ENCODE data around the gene ZNF23.

The ZNF23 gene

DNA sequence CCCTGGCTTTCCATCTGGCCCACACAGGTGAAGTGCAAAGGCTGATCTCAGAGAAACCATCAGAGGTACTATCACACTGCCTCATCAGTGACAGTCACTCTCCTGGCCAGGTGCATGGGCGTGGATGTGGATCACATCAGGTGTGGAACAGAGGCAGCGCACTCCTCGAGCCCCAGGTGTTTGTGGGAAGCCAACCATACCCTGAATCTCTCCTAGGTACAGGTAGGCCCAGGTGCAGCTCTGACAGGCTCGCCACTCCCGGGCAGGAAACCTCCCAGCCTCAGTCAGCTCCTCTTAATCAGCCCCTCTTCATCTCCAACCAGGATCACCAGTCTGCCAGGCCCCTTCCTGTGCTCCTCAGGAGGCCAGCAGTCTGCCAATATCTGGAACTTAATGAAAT is 51.9 kb downstream of the ZNF23 start:
- Histone ChIP-seq H3K27me3 (ENCODE audit: insufficient read depth, poor library complexity, severe bottlenecking) (peaks cover 31% of the 10 kb centered on the region), H3K36me3 (ENCODE audit: low read depth) (no peaks in the 10 kb centered on the region), H3K4me3 (ENCODE audit: severe bottlenecking) (no peak overlapping the region), H3K4me1 (ENCODE audit: insufficient read depth, poor library complexity, severe bottlenecking) (no peaks in the 10 kb centered on the region), H3K9me3 (ENCODE audit: severe bottlenecking) (no peaks in the 10 kb centered on the region), H3K27ac (ENCODE audit: poor library complexity, severe bottlenecking) (no peak overlapping the region)
- ATAC-seq (ENCODE audit: low read depth): no peak
- no peak for DNase-seq (ENCODE audit: low spot score)
- TF ChIP-seq, protein P1, sequence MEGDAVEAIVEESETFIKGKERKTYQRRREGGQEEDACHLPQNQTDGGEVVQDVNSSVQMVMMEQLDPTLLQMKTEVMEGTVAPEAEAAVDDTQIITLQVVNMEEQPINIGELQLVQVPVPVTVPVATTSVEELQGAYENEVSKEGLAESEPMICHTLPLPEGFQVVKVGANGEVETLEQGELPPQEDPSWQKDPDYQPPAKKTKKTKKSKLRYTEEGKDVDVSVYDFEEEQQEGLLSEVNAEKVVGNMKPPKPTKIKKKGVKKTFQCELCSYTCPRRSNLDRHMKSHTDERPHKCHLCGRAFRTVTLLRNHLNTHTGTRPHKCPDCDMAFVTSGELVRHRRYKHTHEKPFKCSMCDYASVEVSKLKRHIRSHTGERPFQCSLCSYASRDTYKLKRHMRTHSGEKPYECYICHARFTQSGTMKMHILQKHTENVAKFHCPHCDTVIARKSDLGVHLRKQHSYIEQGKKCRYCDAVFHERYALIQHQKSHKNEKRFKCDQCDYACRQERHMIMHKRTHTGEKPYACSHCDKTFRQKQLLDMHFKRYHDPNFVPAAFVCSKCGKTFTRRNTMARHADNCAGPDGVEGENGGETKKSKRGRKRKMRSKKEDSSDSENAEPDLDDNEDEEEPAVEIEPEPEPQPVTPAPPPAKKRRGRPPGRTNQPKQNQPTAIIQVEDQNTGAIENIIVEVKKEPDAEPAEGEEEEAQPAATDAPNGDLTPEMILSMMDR (IDR thresholded peaks at IDR 0.05; ENCODE audit: poor library complexity, severe bottlenecking): no peak

DNA sequence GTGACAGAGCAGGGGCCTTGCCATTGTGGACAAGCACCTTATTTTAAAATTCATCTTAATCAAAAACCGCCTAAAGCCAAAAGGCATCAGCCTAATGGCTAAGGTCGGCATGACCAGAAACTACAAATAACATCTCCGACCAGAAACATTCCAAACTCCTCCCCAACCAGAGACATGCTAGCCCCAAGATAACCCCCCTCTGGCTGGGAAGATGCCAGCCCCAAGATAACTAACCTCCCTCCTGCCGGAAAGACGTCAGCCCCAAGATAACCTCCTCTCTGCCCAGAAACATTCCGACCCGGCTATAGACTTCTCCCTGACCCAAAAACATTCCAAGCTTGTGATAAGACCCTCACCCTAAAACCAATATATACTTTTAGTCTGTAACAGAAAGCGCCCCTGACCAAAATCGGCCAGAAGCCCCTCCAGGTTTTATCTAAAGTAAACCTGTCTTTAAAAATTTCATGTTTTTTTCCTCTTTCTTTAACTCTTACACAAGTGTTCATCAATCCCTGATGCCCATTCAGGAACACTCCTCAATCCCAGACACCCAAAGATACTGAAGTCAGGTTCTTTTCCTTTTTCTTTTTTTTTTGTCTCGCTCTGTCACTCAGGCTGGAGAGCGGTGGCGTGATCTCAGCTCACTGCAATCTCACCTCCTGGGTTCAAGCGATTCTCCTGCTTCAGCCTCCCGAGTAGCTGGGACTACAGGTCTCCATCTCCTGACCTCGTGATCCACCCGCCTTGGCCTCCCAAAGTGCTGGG is 52.9 kb downstream of the ZNF23 start:
- no peak for ATAC-seq (ENCODE audit: low read depth)
- Histone ChIP-seq H3K36me3 (ENCODE audit: low read depth) (no peaks in the 10 kb centered on the region), H3K9me3 (ENCODE audit: severe bottlenecking) (no peaks in the 10 kb centered on the region), H3K4me1 (ENCODE audit: insufficient read depth, poor library complexity, severe bottlenecking) (no peaks in the 10 kb centered on the region), H3K27me3 (ENCODE audit: insufficient read depth, poor library complexity, severe bottlenecking) (peaks cover 31% of the 10 kb centered on the region), H3K4me3 (ENCODE audit: severe bottlenecking) (no peak overlapping the region), H3K27ac (ENCODE audit: poor library complexity, severe bottlenecking) (no peak overlapping the region)
- no peak for DNase-seq (ENCODE audit: low spot score)
- TF ChIP-seq, protein P1 (IDR thresholded peaks at IDR 0.05; ENCODE audit: poor library complexity, severe bottlenecking): no peak

DNA sequence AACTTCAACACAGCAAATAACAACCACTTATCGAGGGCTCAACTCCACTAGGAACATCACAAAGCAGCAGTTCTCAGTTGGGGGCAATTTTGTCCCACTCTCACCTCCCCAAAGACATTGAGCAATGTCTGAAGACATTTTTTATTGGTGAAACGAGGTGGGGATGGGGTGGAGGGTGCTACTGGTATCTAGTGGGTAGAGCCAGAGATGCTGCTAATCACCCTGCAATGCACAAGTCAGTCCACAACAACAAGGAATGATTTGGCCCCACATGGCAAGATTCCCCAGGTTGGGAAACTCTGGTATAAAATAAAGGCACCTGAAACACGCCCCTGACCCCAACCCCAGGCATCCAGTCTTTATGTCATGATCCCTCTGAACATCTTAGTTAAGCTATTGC is 53.5 kb downstream of the ZNF23 start:
- Histone ChIP-seq H3K36me3 (ENCODE audit: low read depth) (no peaks in the 10 kb centered on the region), H3K4me3 (ENCODE audit: severe bottlenecking) (no peak overlapping the region), H3K27me3 (ENCODE audit: insufficient read depth, poor library complexity, severe bottlenecking) (peaks cover 31% of the 10 kb centered on the region), H3K4me1 (ENCODE audit: insufficient read depth, poor library complexity, severe bottlenecking) (no peaks in the 10 kb centered on the region), H3K9me3 (ENCODE audit: severe bottlenecking) (peaks cover 3% of the 10 kb centered on the region), H3K27ac (ENCODE audit: poor library complexity, severe bottlenecking) (no peak overlapping the region)
- ATAC-seq (ENCODE audit: low read depth) (no peak), DNase-seq (ENCODE audit: low spot score) (no peak)
- TF ChIP-seq, protein P1 (IDR thresholded peaks at IDR 0.05; ENCODE audit: poor library complexity, severe bottlenecking): no peak

DNA sequence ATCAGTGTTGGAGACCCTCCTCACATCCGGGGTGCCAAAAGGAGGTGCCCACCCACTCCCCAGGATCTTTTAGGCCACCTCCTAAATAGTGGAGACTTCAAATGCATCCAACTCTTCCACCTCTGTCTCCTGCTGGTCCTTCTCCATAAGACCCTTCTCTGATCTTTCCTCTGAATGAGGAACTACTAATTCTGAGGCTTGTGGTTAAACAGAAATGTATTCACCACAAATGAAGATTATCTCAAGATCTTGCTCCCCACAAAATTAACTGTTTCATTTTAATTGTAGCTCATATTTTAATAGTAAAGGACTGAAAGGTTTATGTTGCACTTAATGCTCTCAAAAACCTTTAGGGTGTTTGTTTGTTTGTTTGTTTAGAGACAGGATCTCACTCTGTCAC is 54.3 kb downstream of the ZNF23 start:
- ATAC-seq (ENCODE audit: low read depth): no peak
- H3K4me1 ChIP-seq (ENCODE audit: insufficient read depth, poor library complexity, severe bottlenecking): no peaks in the 10 kb centered on the region
- TF ChIP-seq, protein P1 (IDR thresholded peaks at IDR 0.05; ENCODE audit: poor library complexity, severe bottlenecking): no peak
- H3K4me3 ChIP-seq (ENCODE audit: severe bottlenecking): no peak overlapping the region
- no peak overlapping the region for H3K27ac ChIP-seq (ENCODE audit: poor library complexity, severe bottlenecking)
- no peak for DNase-seq (ENCODE audit: low spot score)
- peaks cover 3% of the 10 kb centered on the region for H3K9me3 ChIP-seq (ENCODE audit: severe bottlenecking)
- peaks cover 31% of the 10 kb centered on the region for H3K27me3 ChIP-seq (ENCODE audit: insufficient read depth, poor library complexity, severe bottlenecking)
- no peaks in the 10 kb centered on the region for H3K36me3 ChIP-seq (ENCODE audit: low read depth)

DNA sequence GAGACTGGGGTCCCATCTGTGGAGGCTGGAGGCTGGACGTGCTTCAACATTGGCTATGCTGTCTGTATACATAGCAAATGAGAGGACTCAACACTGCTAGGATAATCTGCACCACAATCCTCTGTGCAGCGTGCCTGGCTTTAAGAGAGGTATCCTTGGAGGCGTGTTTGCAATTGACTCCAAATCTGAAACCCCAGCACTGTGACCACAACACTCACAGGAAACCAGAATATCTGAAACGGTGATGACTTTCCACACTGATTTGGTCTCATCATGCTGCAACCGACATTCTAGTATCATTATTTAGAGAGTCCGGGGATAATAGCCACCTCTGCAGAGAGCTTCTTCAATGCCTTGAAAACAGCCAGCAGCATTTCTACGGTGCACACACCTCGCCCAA is 55.3 kb downstream of the ZNF23 start:
- Histone ChIP-seq H3K4me1 (ENCODE audit: insufficient read depth, poor library complexity, severe bottlenecking) (no peaks in the 10 kb centered on the region), H3K9me3 (ENCODE audit: severe bottlenecking) (peaks cover 3% of the 10 kb centered on the region), H3K27me3 (ENCODE audit: insufficient read depth, poor library complexity, severe bottlenecking) (peaks cover 31% of the 10 kb centered on the region), H3K36me3 (ENCODE audit: low read depth) (no peaks in the 10 kb centered on the region), H3K27ac (ENCODE audit: poor library complexity, severe bottlenecking) (no peak overlapping the region), H3K4me3 (ENCODE audit: severe bottlenecking) (no peak overlapping the region)
- DNase-seq (ENCODE audit: low spot score) (no peak), ATAC-seq (ENCODE audit: low read depth) (no peak)
- TF ChIP-seq, protein P1 (IDR thresholded peaks at IDR 0.05; ENCODE audit: poor library complexity, severe bottlenecking): no peak

All from RWPE2 (cell line).